SK-N-SH treated with all-trans-retinoic acid at 6 μM for 48 hours (cell line): ENCODE measurements around the gene AHCYL1.
A peak's percentile ranks its signal among the peaks of the same experiment; 100 is the strongest.

Source experiments
- ATAC-seq: fragments of 200-7000 bp; cut with Tn5 transposase; 3 replicates; pipeline ENCODE4 v1.9.1; 2020; ENCODE audit warnings: mild to moderate bottlenecking, moderate library complexity
- ARNTL ChIP-seq: fragments of 450-650 bp; formaldehyde crosslinking; IDR thresholded peaks from 2 replicates; pipeline ENCODE4 v1.5.0; 2020; ENCODE audit warnings: low read depth, mild to moderate bottlenecking, moderate library complexity, borderline replicate concordance
- BACH2 ChIP-seq: fragments of 250-450 bp; sonication (Bioruptor Pico); IDR thresholded peaks from 2 replicates; pipeline ENCODE4 v1.9.0; 2021; ENCODE audit warnings: mild to moderate bottlenecking, borderline replicate concordance
- CREB5 ChIP-seq: fragments of 250-450 bp; sonication (Bioruptor Pico); IDR thresholded peaks from 2 replicates; pipeline ENCODE4 v1.5.1; 2020; ENCODE audit warnings: low read depth, mild to moderate bottlenecking, moderate library complexity
- CSDC2 ChIP-seq: fragments of 250-450 bp; sonication (Bioruptor Pico); IDR thresholded peaks from 2 replicates; pipeline ENCODE4 v1.5.0; 2020; ENCODE audit warnings: mild to moderate bottlenecking, moderate library complexity
- CSRNP3 ChIP-seq: fragments of 250-450 bp; sonication (Bioruptor Pico); IDR thresholded peaks from 2 replicates; pipeline ENCODE4 v1.5.1; 2021; ENCODE audit warnings: mild to moderate bottlenecking, moderate library complexity
- GLIS3 ChIP-seq: fragments of 250-450 bp; sonication (Bioruptor Pico); IDR thresholded peaks from 2 replicates; pipeline ENCODE4 v1.5.0; 2020; ENCODE audit warnings: mild to moderate bottlenecking, moderate library complexity
- ISL1 ChIP-seq: fragments of 250-450 bp; sonication (Bioruptor Pico); IDR thresholded peaks from 2 replicates; pipeline ENCODE4 v2.1.2; 2022; ENCODE audit warnings: mild to moderate bottlenecking, moderate library complexity
- OSR1 ChIP-seq: fragments of 250-450 bp; sonication (Bioruptor Pico); IDR thresholded peaks from 2 replicates; pipeline ENCODE4 v1.8.0; 2022; ENCODE audit warnings: moderate library complexity, mild to moderate bottlenecking, inconsistent platforms
- PATZ1 ChIP-seq: fragments of 250-450 bp; sonication (Bioruptor Pico); IDR thresholded peaks from 2 replicates; pipeline ENCODE4 v1.8.0; 2020; ENCODE audit warnings: mild to moderate bottlenecking, moderate library complexity, borderline replicate concordance
- POU6F1 ChIP-seq: fragments of 250-450 bp; sonication (Bioruptor Pico); IDR thresholded peaks from 2 replicates; pipeline ENCODE4 v1.8.0; 2021; ENCODE audit warnings: low read depth, mild to moderate bottlenecking, moderate library complexity, borderline replicate concordance
- PPARA ChIP-seq: fragments of 250-450 bp; sonication (Bioruptor Pico); IDR thresholded peaks from 2 replicates; pipeline ENCODE4 v1.5.0; 2020; ENCODE audit warnings: mild to moderate bottlenecking, borderline replicate concordance
- TCF4 ChIP-seq: fragments of 250-450 bp; sonication (Bioruptor Pico); IDR thresholded peaks from 2 replicates; pipeline ENCODE4 v1.8.0; 2021; ENCODE audit warnings: mild to moderate bottlenecking, moderate library complexity, borderline replicate concordance
- TSHZ2 ChIP-seq: fragments of 250-450 bp; sonication (Bioruptor Pico); IDR thresholded peaks from 2 replicates; pipeline ENCODE4 v1.5.0; 2020; ENCODE audit warnings: mild to moderate bottlenecking, moderate library complexity
- ZC3H10 ChIP-seq: fragments of 250-450 bp; sonication (Bioruptor Pico); IDR thresholded peaks from 2 replicates; pipeline ENCODE4 v1.5.1; 2021; ENCODE audit warnings: mild to moderate bottlenecking, moderate library complexity
- ZFP3 ChIP-seq: fragments of 250-450 bp; sonication (Bioruptor Pico); IDR thresholded peaks from 2 replicates; pipeline ENCODE4 v1.5.0; 2020; ENCODE audit warnings: mild to moderate bottlenecking, moderate library complexity
- ZFP30 ChIP-seq: fragments of 450-650 bp; formaldehyde crosslinking; IDR thresholded peaks from 2 replicates; pipeline ENCODE4 v1.5.0; 2022; ENCODE audit warnings: mild to moderate bottlenecking, moderate library complexity
- ZNF8 ChIP-seq: fragments of 450-650 bp; formaldehyde crosslinking; IDR thresholded peaks from 2 replicates; pipeline ENCODE4 v1.5.0; 2020; ENCODE audit warnings: mild to moderate bottlenecking, moderate library complexity

Gene AHCYL1

GRCh38 chr1:109984456-109985246, at the start of gene AHCYL1:
TSS of gene AHCYL1 (plus strand) at chr1:109984765. CDS start at chr1:109985053, 288 bp downstream.
- peak; percentile 89 for ATAC-seq

GRCh38 chr1:109935451-109935900, 49.1 kb upstream of the AHCYL1 start:
- ATAC-seq = no peak
- TF ChIP-seq ARNTL (CRISPR knock-in tag) (no peak), ZFP30 (CRISPR knock-in tag) (no peak)
- TF ChIP-seq, all 23 proteins: peak for 0

More at GRCh38 chr1:109984456-109985246, at the start of gene AHCYL1:
- TF ChIP-seq ZFP3 (no peak), BACH2 (CRISPR knock-in tag) (0 out of 2 replicates have a peak, but pooled peaks have one; percentile 27)

- TF ChIP-seq ZFP30 (CRISPR knock-in tag) (no peak), ZC3H10 (CRISPR knock-in tag) (no peak), TCF4 (CRISPR knock-in tag) (no peak), ZNF8 (CRISPR knock-in tag) (no peak), PATZ1 (CRISPR knock-in tag) (no peak), CREB5 (CRISPR knock-in tag) (no peak), CSDC2 (CRISPR knock-in tag) (no peak)
- ATAC-seq = no peak
These were observed 46.8 kb upstream of the AHCYL1 start for GRCh38 chr1:109937738-109938137.

GRCh38 chr1:109938556-109938955, 46.0 kb upstream of the AHCYL1 start:
- TF ChIP-seq CSRNP3 (CRISPR knock-in tag) (no peak), BACH2 (CRISPR knock-in tag) (no peak), TSHZ2 (CRISPR knock-in tag) (no peak), CSDC2 (CRISPR knock-in tag) (no peak), ZFP30 (CRISPR knock-in tag) (no peak), OSR1 (CRISPR knock-in tag) (no peak), ZNF8 (CRISPR knock-in tag) (no peak), ISL1 (CRISPR knock-in tag) (no peak), GLIS3 (CRISPR knock-in tag) (no peak), TCF4 (CRISPR knock-in tag) (no peak), POU6F1 (CRISPR knock-in tag) (no peak), PATZ1 (CRISPR knock-in tag) (no peak), ZC3H10 (CRISPR knock-in tag) (no peak), ZFP3 (no peak), PPARA (no peak)
- ATAC-seq = no peak
